Progenitor cell of endocrine pancreas (in vitro differentiated cells): ENCODE measurements around the gene RBFOX2. TPM values are rescaled to one million over a fixed set of nuclear protein-coding genes. Genes with fewer than 3 reads are reported as not detected.

Source experiments
- DNase-seq: peaks from one replicate; pipeline ENCODE4 v3.0.0; 2021; ENCODE audit warnings: low spot score; ENCODE audit not compliant: unreplicated experiment
- H3K27ac Mint-ChIP-seq: 2 replicates; pipeline ENCODE4 v1.8.0; 2021; ENCODE audit warnings: mild to moderate bottlenecking, moderate library complexity, mixed read lengths
- H3K27me3 Mint-ChIP-seq: 2 replicates; pipeline ENCODE4 v1.8.0; 2021; ENCODE audit warnings: mixed read lengths
- H3K36me3 Mint-ChIP-seq: 2 replicates; pipeline ENCODE4 v1.8.0; 2022; ENCODE audit warnings: mixed read lengths; ENCODE audit not compliant: insufficient read depth
- H3K4me1 Mint-ChIP-seq: 2 replicates; pipeline ENCODE4 v1.8.0; 2021; ENCODE audit warnings: low read depth, mixed read lengths
- H3K4me3 Mint-ChIP-seq: 2 replicates; pipeline ENCODE4 v1.8.0; 2021; ENCODE audit warnings: low read depth, mild to moderate bottlenecking, moderate library complexity, mixed read lengths
- H3K9me3 Mint-ChIP-seq: 2 replicates; pipeline ENCODE4 v1.8.0; 2021; ENCODE audit warnings: low read depth, mixed read lengths
- total RNA-seq: library from RNA; stranded (reverse); gene quantifications from 2 replicates; pipeline ENCODE4 v1.2.1, GENCODE V29; 2021
- TF ChIP-seq, protein P1 (sequence below): fragments of 200-600 bp; sonication (generic); IDR thresholded peaks from one replicate; pipeline ENCODE4 v1.5.0; 2021; ENCODE audit warnings: antibody characterized with exemption, mild to moderate bottlenecking; ENCODE audit not compliant: unreplicated experiment

Gene RBFOX2
- total RNA-seq, 1 donor from 2014 or later, result 140 TPM

DNA sequence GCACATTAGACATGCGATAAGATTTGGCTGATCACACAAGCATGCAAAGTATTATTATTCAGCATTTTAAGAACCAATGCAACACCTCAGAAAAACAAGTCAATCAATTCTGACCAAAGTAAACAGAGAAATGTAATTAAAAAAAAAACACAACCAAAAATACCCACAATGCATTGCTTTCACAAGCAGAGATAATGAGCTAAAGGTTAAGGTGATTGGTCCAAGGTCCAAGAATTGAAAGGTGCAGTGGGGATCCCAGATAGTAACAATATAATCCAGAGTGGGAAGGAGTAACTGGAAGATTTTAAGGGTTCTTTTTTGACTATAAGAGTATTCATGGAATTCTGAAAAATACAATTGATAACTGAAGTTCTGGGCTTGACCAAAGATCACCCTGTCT lies 271.9 kb downstream of the RBFOX2 start:
- Mint-ChIP-seq H3K27ac (no peak overlapping the region), H3K9me3 (no peaks in the 10 kb centered on the region), H3K27me3 (no peaks in the 10 kb centered on the region), H3K4me3 (no peak overlapping the region), H3K4me1 (peaks cover 15% of the 10 kb centered on the region), H3K36me3 (peaks cover 36% of the 10 kb centered on the region)
- TF ChIP-seq, protein P1, sequence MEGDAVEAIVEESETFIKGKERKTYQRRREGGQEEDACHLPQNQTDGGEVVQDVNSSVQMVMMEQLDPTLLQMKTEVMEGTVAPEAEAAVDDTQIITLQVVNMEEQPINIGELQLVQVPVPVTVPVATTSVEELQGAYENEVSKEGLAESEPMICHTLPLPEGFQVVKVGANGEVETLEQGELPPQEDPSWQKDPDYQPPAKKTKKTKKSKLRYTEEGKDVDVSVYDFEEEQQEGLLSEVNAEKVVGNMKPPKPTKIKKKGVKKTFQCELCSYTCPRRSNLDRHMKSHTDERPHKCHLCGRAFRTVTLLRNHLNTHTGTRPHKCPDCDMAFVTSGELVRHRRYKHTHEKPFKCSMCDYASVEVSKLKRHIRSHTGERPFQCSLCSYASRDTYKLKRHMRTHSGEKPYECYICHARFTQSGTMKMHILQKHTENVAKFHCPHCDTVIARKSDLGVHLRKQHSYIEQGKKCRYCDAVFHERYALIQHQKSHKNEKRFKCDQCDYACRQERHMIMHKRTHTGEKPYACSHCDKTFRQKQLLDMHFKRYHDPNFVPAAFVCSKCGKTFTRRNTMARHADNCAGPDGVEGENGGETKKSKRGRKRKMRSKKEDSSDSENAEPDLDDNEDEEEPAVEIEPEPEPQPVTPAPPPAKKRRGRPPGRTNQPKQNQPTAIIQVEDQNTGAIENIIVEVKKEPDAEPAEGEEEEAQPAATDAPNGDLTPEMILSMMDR, result no peak
- DNase-seq, result no peak

DNA sequence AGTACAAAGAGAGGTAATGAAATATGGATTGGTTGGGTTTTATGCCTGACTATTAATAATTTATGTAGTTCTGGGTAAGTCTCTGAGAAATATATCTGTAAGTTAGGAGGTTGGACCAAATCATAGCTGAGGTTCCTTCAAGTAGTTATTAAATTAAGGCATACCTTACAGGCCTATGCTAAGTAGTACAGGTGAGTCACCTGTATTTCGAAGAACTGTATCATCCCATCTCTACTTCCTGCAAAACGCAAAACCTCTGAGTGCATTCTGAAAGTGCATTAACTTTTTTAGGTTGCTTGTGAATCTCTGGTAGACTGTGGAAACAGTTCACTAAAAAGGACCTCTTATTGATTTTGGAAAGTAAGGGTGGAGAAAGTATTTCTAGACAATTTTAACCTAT lies 273.9 kb downstream of the RBFOX2 start:
- Mint-ChIP-seq H3K27me3 (no peaks in the 10 kb centered on the region), H3K4me3 (no peak overlapping the region), H3K27ac (no peak overlapping the region), H3K36me3 (peaks cover 35% of the 10 kb centered on the region), H3K4me1 (peaks cover 10% of the 10 kb centered on the region), H3K9me3 (no peaks in the 10 kb centered on the region)
- DNase-seq, result no peak
- TF ChIP-seq, protein P1, result no peak

- no peaks in the 10 kb centered on the region for H3K9me3 Mint-ChIP-seq
- H3K27me3 Mint-ChIP-seq, result no peaks in the 10 kb centered on the region
- H3K4me1 Mint-ChIP-seq, result peaks cover 10% of the 10 kb centered on the region
- DNase-seq, result no peak
- H3K36me3 Mint-ChIP-seq, result peaks cover 20% of the 10 kb centered on the region
- H3K4me3 Mint-ChIP-seq, result no peak overlapping the region
- TF ChIP-seq, protein P1, result no peak
- peak overlapping the region; percentile 52 for H3K27ac Mint-ChIP-seq
These were observed 275.8 kb downstream of the RBFOX2 start for GRCh38 chr22:35752863-35753189.

- Mint-ChIP-seq H3K4me3 (no peak overlapping the region), H3K27ac (peak overlapping the region; percentile 54), H3K36me3 (peaks cover 19% of the 10 kb centered on the region), H3K9me3 (no peaks in the 10 kb centered on the region), H3K4me1 (peaks cover 11% of the 10 kb centered on the region), H3K27me3 (no peaks in the 10 kb centered on the region)
- TF ChIP-seq, protein P1, result no peak
- no peak for DNase-seq
These were observed 276.4 kb downstream of the RBFOX2 start for GRCh38 chr22:35752006-35752862.

DNA sequence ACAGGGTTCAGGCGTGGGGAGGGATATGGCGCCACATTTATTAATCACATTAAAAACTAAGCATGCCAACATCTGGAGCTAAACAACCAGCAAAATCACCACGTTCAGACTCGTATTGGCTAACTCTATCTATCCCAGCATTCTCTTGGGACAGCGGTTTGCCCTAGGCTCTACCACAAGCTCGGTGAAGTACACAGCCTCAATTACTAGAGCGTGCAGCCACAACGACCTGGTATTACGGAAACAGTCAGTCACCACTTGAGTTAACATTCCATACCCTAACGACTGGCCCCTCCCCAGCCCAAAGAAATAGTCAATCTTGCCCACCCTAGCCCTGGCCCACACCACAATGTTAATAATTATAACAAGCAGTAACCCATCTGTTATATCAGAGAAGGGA lies 278.8 kb downstream of the RBFOX2 start:
- no peak overlapping the region for H3K27ac Mint-ChIP-seq
- H3K27me3 Mint-ChIP-seq, result no peaks in the 10 kb centered on the region
- peaks cover 6% of the 10 kb centered on the region for H3K4me1 Mint-ChIP-seq
- no peaks in the 10 kb centered on the region for H3K9me3 Mint-ChIP-seq
- TF ChIP-seq, protein P1, result no peak
- H3K4me3 Mint-ChIP-seq, result no peak overlapping the region
- H3K36me3 Mint-ChIP-seq, result peaks cover 10% of the 10 kb centered on the region
- no peak for DNase-seq
